ENCODE measurements around the gene CYBC1.

CYBC1 gene

DNA sequence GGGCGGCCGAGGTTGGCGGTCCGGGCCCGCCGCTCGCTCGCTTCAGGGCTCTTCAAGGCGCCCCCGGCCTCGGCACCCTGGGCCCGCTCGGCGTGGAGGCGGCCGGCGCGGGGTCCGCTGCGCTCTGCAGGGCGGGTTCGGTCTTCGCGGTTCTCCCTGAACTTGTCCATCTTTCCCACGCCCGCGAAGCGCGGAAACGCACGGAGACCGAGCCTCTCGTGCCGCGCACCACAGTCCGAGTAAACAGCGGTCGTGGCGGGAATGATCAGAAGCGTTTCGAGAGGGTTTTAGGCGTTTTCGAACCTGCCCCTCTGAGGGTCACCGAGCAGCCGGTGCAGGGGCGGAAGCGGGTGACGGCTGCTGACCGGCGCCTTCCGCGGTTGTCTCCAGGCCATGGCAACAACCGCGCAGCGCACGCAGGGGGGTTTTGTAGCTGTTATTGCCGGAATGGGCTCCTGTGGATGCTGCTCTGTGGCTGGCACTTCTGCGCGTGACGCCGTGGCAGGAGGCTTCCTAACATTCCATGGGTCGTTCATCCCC is 8.4 kb upstream of the CYBC1 start:
- Histone ChIP-seq H3K4me1 (ENCODE audit: insufficient read depth, low read length, severe bottlenecking) (peaks cover 19% of the 10 kb centered on the region), H3K9ac (ENCODE audit: low read length) (peak overlapping the region; percentile 86), H3F3A (ENCODE audit: insufficient read depth, low read length) (no peaks in the 10 kb centered on the region), H3K9me3 (ENCODE audit: low read length) (no peaks in the 10 kb centered on the region), H3K4me3 (ENCODE audit: low read depth, low read length, poor library complexity, severe bottlenecking) (peak overlapping the region; percentile 83), H3K79me2 (ENCODE audit: insufficient read depth, low read length) (no peaks in the 10 kb centered on the region), H3K36me3 (ENCODE audit: insufficient read depth, low read length) (peaks cover 41% of the 10 kb centered on the region), H3K27me3 (ENCODE audit: insufficient read depth, low read length) (no peaks in the 10 kb centered on the region), H3K4me2 (ENCODE audit: low read length) (peak overlapping the region; percentile 74), H3K9me2 (ENCODE audit: low read depth, low read length) (no peaks in the 10 kb centered on the region), H2AFZ (ENCODE audit: low read length) (no peak overlapping the region), H3K27ac (ENCODE audit: low read depth, low read length, poor library complexity, severe bottlenecking) (peak overlapping the region; percentile 4), H4K20me1 (ENCODE audit: insufficient read depth, low read length) (no peaks in the 10 kb centered on the region)
- TF ChIP-seq, protein P1, sequence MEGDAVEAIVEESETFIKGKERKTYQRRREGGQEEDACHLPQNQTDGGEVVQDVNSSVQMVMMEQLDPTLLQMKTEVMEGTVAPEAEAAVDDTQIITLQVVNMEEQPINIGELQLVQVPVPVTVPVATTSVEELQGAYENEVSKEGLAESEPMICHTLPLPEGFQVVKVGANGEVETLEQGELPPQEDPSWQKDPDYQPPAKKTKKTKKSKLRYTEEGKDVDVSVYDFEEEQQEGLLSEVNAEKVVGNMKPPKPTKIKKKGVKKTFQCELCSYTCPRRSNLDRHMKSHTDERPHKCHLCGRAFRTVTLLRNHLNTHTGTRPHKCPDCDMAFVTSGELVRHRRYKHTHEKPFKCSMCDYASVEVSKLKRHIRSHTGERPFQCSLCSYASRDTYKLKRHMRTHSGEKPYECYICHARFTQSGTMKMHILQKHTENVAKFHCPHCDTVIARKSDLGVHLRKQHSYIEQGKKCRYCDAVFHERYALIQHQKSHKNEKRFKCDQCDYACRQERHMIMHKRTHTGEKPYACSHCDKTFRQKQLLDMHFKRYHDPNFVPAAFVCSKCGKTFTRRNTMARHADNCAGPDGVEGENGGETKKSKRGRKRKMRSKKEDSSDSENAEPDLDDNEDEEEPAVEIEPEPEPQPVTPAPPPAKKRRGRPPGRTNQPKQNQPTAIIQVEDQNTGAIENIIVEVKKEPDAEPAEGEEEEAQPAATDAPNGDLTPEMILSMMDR (IDR thresholded peaks at IDR 0.05; ENCODE audit: low read length), result no peak
- TF ChIP-seq EZH2 (IDR thresholded peaks at IDR 0.05; ENCODE audit: borderline replicate concordance, low read length), result no peak

DNA sequence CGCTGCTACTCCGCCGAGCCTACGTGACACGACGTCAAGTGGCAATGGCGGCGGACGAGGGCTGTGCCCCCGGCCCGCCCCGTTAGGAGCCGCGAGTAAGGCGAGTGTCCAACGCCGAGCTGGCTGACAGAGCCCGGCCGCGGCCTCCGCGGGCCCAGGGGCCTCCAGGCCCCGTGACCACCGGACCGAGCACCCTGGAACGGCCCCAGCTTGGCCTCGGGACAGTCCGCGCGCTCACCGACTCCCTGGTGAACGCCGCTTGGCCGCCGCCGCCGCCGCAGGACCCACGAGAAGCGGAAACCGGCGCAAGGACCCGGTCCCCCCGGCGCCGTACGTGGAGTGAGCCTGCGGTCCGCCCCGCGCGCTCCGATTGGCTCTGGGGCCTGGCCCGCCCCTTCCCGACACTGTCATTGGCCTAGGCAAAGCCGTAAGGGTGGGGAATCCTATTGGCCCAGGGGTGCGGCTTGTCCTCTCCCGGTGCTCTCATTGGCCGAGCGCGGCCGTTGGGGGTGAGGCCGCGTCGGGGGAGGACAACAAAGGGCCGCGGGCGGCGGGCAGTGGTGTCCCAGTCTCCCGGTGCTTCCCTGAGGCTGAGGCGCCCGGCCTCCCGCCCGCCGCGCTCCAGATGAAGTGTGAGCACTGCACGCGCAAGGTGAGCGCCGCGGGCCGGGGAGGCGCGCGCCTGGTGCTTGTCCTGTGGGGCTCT is 7.8 kb upstream of the CYBC1 start, which contains the start of gene NARF:
Gene NARF, plus strand, starts transcription at position 563 of the 706 bp plus-strand sequence. Its CDS starts 63 bp downstream, at position 626.
- Histone ChIP-seq H3K9ac (ENCODE audit: low read length) (peak within 1 kb of the TSS; percentile 86), H3F3A (ENCODE audit: insufficient read depth, low read length) (no peaks in the 10 kb centered on the region), H2AFZ (ENCODE audit: low read length) (no peak within 1 kb of the TSS), H3K4me3 (ENCODE audit: low read depth, low read length, poor library complexity, severe bottlenecking) (peak within 1 kb of the TSS; percentile 83), H4K20me1 (ENCODE audit: insufficient read depth, low read length) (no peaks in the 10 kb centered on the region), H3K4me2 (ENCODE audit: low read length) (peak within 1 kb of the TSS; percentile 74), H3K27ac (ENCODE audit: low read depth, low read length, poor library complexity, severe bottlenecking) (peak within 1 kb of the TSS; percentile 84), H3K27me3 (ENCODE audit: insufficient read depth, low read length) (no peaks in the 10 kb centered on the region), H3K4me1 (ENCODE audit: insufficient read depth, low read length, severe bottlenecking) (peaks cover 19% of the 10 kb centered on the region), H3K36me3 (ENCODE audit: insufficient read depth, low read length) (peaks cover 35% of the 10 kb centered on the region), H3K9me3 (ENCODE audit: low read length) (no peaks in the 10 kb centered on the region), H3K79me2 (ENCODE audit: insufficient read depth, low read length) (no peaks in the 10 kb centered on the region), H3K9me2 (ENCODE audit: low read depth, low read length) (no peaks in the 10 kb centered on the region)
- no peak for TF ChIP-seq EZH2 (IDR thresholded peaks at IDR 0.05; ENCODE audit: borderline replicate concordance, low read length)
- TF ChIP-seq, protein P1 (IDR thresholded peaks at IDR 0.05; ENCODE audit: low read length), result no peak

DNA sequence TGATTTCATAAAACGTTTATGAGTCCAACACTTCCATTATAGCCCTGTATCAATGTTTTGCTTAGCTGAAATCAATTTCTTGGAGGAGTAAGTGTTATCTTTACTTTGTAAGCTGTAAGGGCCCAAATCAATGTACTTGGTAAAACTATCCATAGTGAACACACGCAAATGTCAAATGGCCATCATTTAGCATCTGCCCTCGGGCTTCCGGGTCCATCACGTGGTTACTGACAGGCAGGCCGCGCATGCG is 7.3 kb upstream of the CYBC1 start:
- no peak overlapping the region for H2AFZ ChIP-seq (ENCODE audit: low read length)
- H3K27ac ChIP-seq (ENCODE audit: low read depth, low read length, poor library complexity, severe bottlenecking), result peak overlapping the region; percentile 84
- H3K27me3 ChIP-seq (ENCODE audit: insufficient read depth, low read length), result no peaks in the 10 kb centered on the region
- H3K36me3 ChIP-seq (ENCODE audit: insufficient read depth, low read length), result peaks cover 30% of the 10 kb centered on the region
- peak overlapping the region; percentile 74 for H3K4me2 ChIP-seq (ENCODE audit: low read length)
- TF ChIP-seq, protein P1 (IDR thresholded peaks at IDR 0.05; ENCODE audit: low read length), result no peak; the same call in 1 of the 2 replicates
- TF ChIP-seq EZH2 (IDR thresholded peaks at IDR 0.05; ENCODE audit: borderline replicate concordance, low read length), result no peak
- H3K79me2 ChIP-seq (ENCODE audit: insufficient read depth, low read length), result no peaks in the 10 kb centered on the region
- H3K9me3 ChIP-seq (ENCODE audit: low read length), result no peaks in the 10 kb centered on the region
- H3K4me3 ChIP-seq (ENCODE audit: low read depth, low read length, poor library complexity, severe bottlenecking), result peak overlapping the region; percentile 83
- H3K4me1 ChIP-seq (ENCODE audit: insufficient read depth, low read length, severe bottlenecking), result peaks cover 19% of the 10 kb centered on the region
- no peaks in the 10 kb centered on the region for H3K9me2 ChIP-seq (ENCODE audit: low read depth, low read length)
- H3K9ac ChIP-seq (ENCODE audit: low read length), result peak overlapping the region; percentile 86
- H4K20me1 ChIP-seq (ENCODE audit: insufficient read depth, low read length), result no peaks in the 10 kb centered on the region
- H3F3A ChIP-seq (ENCODE audit: insufficient read depth, low read length), result no peaks in the 10 kb centered on the region

Measured in OCI-LY1 (cell line).